ENCODE data around the gene ARNT2.

The ARNT2 gene

DNA sequence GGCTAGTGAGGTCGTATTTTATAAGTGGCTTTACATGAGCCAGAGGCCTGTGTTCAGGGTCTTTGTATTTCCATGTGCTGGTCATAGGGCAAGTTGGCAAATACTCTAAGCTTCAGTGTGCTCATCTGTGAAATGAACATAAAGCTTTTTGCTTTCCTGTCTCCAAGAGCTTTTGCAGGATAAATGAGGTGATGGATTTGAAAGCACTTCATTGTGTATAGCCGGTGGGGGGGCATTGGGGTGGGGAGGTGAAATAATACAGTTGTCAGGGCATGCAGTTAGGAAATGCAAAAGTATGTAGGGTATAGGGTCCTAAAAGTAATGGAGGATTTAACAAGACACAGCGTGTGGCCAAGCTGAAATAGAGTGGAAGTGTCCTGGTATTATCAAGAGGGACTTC is 67.7 kb downstream of the ARNT2 start:
- no peak for DNase-seq

DNA sequence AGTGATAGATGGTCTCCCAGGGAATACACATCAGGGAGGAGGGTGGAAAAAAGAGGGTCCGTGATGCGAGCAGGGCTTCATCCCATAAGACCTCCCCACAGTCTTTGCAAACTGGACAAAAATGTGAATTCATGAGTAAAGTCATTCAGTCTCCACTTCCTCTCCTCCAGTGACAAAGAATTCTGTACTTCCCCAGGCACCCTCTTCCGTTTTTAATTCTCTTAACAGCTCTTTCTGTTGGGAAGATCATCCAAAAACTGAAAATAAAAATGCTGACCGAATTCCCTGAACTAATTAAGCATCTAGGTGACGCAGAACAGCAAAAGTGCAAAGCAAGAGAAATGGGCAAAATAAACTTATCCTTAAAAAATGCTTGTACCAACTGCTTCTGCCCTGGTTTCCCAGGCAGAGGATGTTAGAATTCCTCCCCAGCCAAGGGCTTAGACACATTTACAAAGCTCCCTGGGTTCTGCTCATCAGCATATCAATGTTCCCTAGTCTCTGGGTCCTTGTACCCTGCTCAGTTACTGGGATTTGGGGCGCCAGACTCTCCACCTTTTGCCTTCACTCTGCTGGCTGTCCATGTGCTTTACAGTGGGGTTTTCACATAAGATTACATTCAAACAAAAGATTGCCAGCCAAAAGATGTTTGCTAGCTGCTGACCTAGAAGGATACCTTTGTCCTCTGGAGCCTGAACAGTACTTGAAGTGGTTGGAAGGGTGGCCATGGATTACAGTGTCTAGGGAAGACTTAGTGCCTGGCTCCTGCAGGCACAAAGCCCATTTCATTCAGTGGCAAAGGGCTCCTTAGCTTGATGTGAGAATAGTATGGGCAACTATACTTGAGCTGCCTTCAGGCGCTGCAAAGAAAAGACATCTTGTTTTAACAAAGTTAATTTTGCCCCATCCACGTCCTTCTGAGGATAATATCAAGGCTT is 69.4 kb downstream of the ARNT2 start:
- DNase-seq, result no peak

DNA sequence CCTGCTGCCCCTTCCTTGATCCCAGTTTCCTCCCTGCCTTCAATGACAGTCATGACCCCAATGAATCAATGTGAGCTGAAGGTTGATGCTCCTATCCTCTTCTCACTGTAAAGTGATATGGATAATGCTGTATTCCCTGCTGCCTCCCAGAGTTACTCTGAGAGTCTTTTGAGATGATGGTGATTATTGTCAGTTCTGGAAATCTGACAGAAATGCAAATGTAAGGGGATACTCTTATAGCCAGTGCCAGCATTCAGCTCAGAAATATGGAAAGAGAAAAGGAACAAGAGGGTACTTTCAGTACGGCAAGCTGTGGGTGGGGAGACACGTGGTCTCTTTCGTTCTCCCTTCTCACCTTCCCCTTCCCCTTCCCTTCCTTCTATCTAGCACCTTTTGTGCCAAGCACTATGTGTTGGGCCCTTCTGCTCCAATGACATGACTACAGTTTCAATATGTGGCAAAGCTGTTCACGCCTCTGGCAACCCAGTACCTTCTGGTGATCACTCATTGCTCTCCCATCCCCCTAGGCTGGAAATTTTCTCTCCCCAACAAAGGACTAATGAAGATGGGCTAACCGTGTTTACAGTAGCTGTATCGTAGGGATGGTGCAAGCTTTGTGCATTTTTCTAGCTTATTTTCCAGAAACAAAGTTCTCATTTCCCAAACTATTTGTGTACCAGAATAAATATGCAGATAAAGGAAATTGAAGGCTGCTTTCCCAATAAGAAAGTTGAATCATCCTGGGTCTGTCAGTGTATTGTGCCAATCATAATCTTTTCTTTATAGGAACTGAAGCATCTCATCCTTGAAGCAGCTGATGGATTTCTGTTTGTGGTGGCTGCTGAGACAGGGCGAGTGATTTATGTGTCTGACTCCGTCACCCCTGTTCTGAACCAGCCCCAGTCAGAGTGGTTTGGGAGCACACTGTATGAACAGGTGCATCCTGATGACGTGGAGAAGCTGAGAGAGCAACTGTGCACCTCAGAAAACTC is 70.3 kb downstream of the ARNT2 start:
- no peak for DNase-seq

DNA sequence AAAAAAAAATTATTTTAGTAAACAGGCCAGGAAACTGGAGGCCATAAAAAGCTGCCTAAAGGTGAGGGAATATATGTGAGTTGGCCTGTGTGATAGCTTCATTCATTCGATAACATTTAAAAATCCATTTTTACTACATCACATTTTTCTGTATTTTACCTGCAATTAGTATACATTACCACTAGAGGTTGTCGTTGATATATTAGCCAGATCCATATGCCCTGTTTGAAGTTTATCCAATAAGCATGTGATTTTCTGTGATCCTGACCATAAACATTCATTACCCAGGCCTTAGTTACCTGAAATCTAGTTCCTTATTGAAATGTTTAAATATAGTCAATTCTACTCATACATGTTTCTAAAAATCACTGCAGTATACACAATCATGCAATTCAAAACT is 71.4 kb downstream of the ARNT2 start:
- no peak for DNase-seq

- no peak for DNase-seq
These were observed 71.9 kb downstream of the ARNT2 start for GRCh38 chr15:80476036-80476435.

DNA sequence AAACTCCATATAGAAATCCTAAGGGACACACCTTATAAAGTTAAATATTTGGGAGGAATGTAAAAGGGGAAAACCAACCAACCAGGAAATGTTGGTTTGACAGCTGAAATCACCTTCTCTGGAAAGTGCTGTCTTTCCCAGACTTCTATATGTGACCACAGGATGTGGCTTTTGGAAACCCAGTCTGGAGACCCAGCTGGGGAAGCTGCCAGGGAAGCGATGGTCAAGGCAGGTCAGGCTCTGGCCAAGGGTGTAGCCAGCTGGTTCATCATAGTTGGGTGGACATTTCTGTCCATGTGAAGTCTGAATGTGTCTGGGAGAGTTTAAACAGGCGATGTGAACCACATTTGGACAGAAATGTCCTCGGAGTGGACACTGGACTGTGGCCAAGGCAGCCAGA is 73.9 kb downstream of the ARNT2 start:
- no peak for DNase-seq

GRCh38 chr15:80479191-80479590 is 75.0 kb downstream of the ARNT2 start:
- DNase-seq, result no peak

DNA sequence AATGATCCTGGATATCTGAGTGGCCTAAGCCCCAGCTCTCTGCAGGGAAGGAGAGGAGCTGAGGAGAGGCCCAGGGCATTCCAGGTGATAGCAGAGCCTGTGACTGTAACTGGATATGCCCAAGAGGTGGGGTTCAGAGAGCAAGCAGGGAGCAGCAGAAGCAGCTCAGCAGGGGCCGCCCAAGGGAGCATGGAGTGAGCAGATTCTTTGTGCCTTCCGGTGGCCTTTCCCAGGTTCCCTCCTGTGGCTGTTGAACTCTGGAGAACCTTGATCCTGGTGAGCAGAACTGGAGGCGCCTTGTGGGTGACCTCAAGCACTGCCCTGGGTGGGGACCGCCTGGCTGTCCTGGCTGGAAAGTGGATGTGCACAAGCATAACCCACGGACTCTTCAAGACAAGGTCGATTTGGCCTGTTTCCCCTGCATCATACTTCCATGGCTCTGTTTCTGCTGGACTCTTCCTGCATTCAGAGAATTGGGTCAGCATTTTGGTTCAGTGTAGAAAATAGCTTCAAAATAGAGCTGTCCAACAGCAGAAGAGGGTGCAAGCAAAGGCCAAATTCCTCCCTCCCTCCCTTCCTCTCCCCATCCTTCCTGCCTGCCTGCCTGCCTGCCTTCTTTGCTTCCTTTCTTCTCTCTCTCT is 76.1 kb downstream of the ARNT2 start:
- no peak for DNase-seq

DNA sequence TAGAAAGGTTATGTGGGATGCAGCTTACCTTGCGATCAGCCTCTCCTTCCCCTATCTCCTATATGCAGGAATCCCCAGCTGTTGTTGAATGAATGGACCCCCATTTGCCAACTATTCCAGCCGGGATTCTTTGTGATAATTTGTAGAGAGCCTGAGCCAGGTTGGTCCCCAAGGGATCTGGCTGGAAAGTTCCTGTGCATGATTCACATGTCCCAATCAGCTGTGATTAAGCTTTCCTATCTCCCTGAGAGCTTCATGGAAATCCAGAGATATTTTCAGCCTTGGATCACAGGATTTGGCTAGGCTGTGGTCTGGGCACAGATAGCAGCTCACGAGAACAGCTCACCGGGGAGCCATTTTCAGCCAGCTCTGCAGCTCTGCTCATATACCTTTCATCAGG is 76.7 kb downstream of the ARNT2 start:
- no peak for DNase-seq

GRCh38 chr15:80482696-80483095 is 78.5 kb downstream of the ARNT2 start:
- no peak for DNase-seq

DNA sequence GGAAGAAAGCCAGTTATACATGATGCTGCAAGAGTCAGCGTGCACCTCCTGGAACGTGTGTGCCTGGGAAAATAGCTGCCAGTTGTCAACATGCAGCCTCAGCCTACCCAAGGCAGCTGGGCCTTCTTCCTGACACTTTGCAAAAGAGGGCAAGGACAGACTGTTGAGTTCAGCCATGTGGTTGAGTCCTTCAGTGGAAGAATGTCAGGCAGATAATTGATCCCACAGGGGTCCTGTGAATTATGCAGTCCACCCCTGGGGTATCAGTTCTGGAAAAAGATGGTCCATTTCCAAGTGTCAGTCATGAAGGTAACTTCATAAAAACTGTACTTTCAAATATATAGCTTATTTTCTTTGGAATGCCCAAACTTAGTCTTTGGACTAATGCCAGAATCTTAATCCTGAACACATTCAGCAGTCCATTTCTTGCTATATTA is 79.6 kb downstream of the ARNT2 start:
- DNase-seq, result no peak

- no peak for DNase-seq
These were observed 80.2 kb downstream of the ARNT2 start for GRCh38 chr15:80484333-80484864.

DNA sequence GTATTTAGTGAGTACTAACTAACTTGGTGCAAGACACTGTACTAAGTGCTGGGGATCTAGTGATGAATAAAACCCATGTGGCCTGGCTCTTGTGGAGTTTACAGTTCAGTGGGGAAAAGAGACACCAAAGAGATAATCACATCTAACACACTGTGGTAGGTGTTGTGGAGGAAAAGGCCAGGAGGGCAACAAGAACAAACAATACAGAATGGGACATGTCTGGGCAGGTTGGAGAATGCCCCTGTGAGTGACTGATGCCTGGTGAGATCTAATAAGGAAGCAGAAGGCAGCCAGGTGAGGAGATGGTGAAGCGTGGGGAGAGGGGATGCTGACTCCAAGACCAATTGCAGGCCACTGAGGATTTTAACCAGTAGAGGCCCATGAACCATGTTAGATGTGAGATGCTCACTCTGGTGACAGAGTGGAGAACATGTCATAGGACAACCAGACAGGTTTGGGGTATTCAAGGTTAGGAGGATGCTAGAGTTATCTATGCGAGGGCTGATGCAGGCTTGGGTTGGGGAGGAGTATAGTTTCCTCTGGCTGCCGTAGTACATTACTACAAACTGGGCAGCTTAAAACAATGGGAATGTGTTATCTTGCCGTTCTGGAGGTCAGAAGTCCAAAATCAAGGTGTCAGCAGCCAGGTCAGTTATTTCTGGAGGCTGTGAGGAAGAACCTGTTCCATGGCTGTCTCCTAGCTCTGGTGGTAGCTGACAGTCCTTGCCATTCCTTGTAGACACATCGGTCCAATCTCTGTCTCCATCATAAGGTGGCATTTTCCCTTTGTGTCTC is 81.4 kb downstream of the ARNT2 start:
- DNase-seq, result no peak

GRCh38 chr15:80487839-80488390 is 83.7 kb downstream of the ARNT2 start:
- no peak for DNase-seq

GRCh38 chr15:80489030-80489594 is 84.9 kb downstream of the ARNT2 start:
- DNase-seq, result no peak

GRCh38 chr15:80490431-80490990 is 86.3 kb downstream of the ARNT2 start:
- no peak for DNase-seq

DNA sequence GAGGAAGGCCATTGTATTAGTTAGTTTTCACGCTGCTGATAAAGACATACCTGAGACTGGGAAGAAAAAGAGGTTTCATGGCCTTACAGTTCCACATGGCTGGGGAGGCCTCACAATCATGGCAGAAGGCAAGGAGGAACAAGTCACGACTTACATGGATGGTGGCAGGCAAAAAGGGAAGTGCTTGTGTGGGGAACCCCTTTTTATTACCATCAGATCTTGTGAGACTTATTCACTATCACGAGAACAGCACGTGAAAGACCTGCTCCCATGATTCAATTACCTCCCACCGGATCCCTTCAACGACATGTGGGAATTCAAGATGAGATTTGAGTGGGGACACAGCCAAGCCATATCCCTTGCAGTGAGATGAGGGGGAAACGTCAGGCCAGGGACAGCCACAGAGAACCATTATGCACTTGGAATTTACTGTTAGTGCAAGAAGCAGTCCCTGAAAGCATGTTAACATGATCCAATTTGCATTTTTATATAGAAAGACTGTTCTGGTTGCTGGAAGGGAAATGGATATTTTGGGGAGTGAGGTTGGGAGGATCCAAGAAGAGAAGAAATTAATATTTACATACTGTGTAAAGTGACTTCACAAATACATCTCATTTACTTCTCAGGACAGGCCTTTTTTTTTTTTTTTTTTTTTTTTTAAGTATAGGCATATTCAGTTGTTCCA is 87.1 kb downstream of the ARNT2 start:
- no peak for DNase-seq

DNA sequence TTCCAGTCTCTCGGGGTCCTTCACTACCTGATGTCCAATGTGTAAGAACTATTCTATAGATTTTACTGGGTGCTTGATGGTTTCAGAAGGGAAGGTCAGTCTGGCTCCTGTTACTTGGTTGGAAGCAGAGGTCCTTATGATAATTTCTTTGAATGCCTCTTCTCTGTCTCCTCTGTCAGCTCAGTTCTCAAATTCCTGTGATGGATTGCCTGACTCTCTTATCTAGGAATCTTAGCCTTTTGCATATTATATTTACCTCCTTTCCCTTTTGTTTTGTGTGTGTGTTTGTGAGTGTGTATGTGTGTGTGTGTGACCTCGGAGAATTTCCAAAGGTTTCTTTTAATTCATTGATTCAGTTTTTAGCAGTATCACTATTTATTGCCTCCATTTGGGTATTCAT is 88.2 kb downstream of the ARNT2 start:
- no peak for DNase-seq

DNA sequence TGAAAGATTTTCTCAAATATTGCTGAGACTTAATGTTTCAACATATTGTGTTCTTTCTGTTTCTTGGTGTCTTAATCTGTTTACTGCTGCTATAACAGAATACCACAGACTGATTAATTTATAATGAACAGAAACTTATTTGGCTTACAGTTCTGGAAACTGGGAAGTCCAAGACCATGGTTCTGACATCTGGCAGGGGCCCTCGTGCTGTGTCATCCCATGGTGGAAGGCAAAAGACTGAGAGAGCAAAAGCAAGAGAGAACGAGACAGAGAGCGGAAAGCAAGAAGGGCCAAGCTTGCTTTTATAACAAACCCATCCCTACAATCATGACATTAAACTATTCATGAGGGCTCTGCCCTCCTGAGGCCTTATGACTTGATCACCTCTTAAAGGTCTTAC is 88.7 kb downstream of the ARNT2 start:
- no peak for DNase-seq

- no peak for DNase-seq
These were observed 90.2 kb downstream of the ARNT2 start for GRCh38 chr15:80494351-80494751.
